HG03135 (cell line): Measurements from ENCODE around the gene SNRPB.

Source experiments
- ATAC-seq: cut with Tn5 transposase; IDR thresholded peaks from one replicate; pipeline ENCODE4 v1.9.1; 2021; ENCODE audit warnings: mild to moderate bottlenecking, moderate library complexity; ENCODE audit not compliant: unreplicated experiment

The SNRPB gene

DNA sequence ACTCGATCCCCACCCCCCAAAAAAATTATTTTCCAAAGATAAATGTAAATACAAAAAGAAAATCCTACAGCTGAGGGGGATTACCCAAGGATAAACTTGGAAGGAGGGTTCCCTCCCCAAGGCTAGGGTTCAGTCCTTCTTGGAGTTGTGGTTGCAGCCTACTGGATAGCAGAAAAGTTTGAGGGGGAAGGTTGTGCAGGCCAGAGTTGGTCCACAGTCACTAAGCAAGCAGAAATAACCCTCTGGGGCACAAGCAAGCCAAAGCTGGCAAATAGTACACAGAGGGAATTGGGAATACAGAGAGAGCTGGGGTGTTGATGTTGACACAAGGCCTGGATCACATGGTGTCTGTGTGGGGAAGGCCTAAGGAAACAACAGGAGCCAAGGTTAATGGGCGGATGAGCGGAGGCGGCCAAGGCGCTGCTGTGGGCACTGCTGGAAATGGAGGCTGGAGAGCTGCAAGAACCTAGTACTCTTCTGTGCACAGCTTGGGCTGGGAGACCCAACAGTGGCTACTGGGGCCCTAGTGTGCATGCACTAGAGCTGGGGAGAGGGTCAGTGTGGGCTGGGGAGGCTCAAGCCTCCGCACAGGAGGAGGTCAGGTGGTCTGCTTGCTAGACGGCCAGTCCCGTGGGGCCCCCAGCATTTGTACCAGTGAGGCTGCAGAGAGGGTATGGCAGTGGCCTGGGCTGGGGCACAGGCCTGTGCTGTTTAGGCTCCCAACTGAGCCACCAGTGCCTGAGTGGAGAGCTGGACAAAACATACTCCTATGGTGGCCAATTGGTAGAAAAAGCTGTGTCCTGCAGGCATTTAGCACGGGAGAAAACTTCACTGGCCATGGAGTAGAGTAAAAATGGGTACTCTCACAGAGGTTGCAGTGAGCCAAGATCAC lies 5.5 kb upstream of the SNRPB start:
- ATAC-seq: no peak

DNA sequence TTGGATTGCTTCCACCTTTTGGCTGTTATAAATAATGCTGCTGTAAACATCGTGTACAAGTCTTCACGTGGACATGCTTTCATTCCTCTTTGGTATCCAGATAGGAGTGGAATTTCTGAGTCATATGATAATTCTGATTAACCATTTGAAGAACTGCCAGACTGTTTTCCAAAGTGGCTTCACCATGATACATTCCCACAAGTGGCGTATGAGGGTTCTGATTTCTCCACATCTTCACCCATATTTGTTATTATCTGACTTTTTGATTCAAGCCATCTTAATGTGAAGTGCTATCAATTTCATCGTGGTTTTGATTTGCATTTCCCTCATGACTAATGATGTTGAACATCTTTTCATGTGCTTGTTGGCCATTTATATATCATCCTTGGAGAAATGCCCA lies 2.9 kb upstream of the SNRPB start:
- ATAC-seq: no peak

DNA sequence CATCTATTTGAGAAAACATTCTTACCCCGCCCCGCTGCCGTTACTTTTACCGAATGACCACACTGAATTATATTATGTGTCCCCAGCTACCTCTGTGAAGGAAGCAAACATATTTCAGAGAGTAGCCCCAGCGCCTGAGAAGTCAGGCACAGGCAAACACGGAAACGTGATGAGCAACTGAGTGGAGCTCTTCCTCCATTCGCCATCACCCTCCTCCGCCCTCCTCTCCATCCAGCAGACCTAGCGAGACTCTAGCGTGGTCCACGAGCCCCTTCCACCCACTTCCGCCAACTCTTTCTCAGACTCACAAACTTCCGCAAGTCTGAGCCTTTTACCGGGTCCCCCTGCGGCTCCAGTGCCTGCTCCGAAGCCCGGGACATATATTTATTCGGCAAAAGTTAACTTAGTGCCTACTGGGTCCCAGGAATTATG lies 582 bp downstream of the SNRPB start:
- peak; percentile 30 for ATAC-seq

DNA sequence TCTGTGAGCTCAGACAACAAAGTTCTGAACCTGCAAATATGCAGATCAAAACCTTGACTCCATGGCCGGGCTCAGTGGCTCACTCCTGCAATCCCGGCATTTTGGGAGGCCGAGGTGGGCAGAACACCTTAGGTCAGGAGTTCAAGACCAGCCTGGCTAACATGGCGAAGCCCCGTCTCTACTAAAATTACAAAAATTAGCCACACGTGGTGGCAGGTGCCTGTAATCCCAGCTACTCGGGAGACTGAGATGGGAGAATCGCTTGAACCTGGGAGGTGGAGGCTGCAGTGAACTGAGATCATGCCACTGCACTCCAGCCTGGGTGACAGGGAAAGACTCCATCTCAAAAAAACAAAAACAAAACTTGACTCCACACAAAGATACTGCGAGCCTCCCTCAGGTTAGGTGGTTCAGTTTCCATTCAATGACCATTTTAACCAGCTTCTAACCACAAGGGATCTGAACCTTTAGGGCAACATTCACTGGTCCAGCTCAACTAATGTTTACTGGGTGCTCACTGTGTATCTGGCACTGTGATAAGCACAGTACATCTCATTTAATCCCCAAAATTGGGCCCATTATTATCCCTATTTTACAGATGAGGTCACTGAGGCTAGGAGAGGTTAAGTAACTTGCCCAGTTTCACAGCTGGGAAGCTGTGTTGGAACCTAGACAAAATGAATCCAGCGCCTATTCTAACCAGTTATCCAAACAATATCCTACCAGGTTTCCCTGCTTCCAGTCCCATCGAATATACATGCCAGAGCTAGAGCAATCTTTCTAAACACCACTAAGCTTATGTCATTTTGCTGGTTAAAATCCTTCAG lies 1.8 kb downstream of the SNRPB start:
- no peak for ATAC-seq

DNA sequence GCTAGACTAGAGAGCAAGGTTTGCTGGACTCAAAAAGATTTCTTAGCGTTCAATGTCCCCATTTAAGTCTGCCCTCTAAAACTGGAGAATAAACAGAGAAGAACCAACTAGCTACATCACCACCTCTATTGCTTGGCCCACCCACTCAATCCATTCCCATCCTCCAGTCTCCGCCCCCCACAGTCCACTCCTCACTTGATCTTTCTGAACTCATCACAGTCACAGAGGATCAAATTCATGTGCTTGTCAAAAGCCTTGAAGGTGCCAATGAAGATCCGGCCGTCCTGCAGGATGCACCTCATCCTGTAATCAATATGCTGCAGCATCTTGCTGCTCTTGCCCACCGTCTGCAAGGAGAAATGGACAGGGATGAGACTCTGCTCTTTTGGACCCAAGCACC lies 3.2 kb downstream of the SNRPB start:
- no peak for ATAC-seq

DNA sequence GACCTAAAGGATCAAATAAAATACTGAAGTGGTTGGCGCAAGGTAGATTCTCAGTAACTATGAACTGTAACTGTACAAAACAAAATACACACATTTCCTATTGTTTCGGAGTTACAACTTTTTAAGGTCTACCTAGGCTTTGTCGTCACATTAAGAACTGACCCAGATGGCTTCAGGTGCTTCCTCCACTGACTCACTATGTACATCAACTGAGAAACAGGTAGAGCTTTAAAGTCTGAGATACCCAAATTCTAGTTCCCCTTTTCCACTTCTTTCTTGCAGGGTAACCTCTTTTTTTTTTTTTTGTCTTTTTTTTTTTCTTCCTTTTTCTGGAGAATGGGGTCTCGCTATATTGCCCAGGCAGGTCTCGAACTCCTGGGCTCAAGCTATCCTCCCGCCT lies 5.5 kb downstream of the SNRPB start:
- ATAC-seq: no peak

DNA sequence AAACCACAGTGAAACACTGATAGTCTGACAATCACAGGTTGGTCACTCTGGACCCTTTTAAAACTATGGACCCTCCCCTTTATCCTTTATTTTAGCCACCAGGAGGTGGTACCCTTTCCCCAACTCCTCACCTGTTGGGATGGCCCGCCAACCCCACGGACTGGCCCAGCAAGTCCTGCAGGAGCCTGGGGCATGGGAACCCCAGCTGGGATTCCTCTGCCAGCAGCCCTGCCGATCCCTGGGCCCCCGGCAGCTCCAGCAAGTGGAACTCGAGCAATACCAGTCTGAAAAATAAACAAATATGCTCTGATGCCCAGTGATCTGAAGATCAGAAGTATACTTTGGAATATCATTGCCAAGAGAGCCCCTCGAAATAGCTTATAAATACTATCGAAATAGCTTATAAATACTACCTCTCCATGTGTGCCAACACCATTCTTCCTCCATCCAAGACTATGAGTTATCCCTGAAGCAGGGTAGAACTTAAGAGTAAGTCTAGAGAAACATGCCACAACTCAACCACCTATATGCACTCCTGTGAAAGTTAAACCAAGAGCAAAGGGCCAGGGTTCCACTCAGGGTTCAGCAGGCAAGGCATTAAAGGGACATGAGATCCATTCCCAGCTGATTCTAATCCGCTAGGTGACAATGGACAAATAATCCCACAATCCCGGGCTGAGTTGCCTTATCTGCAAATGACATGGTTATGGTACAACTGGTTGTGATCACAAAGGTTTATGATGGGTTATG lies 6.8 kb downstream of the SNRPB start:
- ATAC-seq: no peak

DNA sequence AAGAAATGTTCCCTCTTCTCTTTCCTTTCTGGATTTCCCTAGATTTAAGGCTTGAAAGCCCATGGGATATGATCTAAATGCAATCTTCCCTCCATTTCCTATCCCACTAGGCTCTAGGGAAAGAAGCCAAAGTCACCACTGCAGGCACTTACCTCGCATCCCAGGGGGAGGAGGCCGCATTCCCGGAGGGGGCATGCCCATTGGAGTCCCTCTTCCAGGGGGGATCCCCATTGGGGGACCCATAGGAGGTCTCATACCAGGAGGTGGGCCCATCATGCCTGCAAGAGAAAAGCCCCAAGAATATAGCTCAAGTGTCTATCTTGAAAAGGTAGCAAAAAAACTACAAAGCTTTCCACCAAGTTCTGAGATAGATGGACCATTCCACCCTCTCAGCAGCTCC lies 8.1 kb downstream of the SNRPB start:
- ATAC-seq: no peak

DNA sequence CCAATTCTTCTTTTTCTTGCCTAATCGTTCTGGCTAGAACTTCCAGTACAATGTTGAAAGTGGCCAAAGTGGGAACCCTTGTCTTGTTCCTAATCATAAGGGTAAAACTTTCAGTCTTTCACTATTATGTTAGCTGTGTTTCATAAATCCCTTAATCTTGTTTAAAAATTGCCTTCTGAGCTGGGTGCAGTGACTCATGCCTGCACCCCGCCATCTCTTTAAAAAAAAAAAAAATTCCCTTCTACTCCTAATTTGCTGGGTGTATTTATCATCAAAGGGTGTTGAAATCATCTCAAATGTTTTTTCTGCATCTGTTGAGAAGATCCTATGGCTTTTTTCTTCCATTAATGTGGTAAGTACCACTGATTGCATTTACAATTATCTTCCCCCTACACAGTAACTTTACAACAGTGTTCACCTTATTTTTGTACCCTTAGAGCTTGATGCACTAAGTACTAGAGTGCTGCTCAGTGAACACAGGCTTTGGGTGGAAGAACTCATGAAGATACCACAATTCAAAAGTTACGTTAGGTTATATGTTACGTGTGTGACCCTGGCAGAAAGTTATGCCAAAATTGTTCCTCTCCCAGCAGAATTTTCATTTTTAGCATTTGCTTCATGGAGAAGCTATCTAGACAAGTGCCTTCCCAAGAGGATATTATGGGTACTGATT lies 9.7 kb downstream of the SNRPB start:
- no peak for ATAC-seq

DNA sequence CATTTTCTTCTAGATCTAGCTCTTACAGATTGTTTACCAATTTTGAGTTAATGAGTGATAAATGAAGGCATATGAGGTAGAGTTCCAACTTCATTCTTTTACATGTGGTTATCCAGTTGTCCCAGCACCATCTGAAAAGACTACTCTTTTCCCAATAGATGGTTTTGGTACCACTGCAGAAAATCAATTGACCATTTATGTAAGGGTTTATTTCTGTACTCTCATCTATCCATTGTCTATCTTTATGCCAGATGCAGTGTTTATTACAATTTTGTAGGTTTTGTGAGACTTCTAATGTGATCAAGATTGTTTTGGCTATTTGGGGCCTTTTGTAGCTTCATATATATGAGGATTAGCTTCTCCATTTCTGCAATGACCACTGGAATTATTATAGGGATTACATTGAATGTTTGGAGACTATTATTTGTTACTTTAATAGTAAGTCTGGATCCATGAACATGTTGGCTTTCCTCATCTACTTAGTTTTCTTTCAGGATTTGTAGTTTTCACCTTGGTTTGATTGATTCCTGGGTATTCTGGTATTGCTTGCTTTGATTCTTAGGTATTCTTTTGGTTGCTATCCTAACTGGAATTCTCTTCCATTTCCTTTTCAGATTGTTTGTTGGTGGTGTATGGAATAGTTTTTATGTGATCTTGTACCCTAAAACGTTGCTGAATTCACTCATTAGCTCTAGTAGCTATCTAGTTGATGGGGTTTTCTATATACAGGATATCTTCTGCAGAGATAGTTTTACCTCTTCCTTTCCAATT lies 10.4 kb downstream of the SNRPB start:
- ATAC-seq: no peak

DNA sequence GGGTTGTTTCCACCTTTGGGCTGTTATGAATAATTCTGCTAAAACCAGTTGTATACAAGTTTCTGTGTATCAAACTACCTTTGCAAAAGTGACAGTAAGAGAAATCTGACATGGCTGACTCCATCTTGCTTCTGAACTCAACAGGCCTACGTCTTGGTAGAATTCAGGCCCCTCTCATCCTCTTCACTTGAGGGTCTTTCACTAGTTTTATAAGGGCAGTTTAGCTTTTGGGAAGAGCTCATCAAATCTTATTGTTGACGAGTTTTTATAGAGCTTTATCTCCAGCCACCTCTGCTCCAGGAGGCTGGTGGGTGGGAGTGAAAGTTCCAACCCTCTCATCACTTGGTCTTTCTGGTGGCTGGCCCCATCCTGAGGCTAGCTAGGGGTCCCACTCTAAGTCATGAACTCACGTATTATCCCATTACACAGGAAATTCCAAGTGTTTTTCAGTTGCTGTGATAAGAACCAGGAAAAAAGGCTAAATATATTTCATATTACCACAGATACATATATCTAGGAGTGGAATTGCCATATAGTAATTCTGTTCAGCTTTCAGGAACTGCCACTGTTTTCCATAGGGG lies 11.6 kb downstream of the SNRPB start:
- ATAC-seq: no peak

DNA sequence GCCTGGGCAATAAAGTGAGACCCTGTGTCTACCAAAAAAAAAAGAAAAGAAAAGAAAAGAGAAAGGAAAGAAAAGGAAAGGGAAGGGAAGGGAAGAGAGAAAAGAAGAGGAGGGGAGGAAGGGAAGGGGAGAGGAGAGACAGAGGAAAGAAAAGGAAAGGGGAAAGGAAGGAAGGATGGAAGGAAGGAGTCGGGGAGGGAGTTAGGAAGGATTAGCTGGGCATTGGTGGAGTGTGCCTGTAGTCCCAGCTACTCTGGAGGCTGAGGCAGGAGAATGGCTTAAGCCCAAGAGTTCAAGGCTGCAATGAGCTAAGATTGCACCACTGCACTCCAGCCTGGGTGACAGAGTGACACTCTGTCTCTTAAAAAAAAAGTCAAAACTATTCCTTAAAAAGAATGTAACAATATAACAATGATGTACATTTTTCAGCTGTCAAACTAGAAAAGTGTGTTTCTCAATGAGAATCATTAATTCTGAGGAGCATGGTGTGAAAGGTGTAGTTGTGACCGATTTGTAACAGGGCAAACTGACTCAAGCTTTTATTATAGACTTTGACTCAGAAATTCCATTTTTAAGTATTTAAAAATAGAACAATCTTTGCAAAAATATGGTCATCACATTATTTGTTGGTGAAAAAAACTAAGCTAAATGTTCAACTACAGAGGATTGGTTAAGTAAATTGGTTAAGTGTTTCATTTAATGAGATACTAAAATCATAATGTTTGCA lies 14.7 kb downstream of the SNRPB start:
- no peak for ATAC-seq

DNA sequence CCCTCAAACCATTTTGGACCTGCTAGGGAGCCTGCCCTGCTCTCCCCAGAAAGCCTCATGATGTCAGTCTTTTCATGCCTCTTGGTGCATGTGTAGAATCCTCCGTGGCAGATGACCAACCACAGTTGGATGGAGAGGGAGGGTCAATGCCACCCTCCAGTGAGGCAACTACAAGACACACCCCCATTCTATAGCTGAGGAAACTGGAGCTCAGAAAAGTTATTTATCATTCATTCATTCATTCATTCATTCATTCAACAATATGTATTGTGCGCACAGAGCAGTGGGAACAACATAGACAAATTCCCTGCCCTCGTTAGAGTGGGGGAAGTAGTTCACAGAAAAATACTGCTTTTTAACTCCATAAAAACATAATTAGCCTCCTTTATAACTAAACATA lies 16.8 kb downstream of the SNRPB start:
- ATAC-seq: no peak

DNA sequence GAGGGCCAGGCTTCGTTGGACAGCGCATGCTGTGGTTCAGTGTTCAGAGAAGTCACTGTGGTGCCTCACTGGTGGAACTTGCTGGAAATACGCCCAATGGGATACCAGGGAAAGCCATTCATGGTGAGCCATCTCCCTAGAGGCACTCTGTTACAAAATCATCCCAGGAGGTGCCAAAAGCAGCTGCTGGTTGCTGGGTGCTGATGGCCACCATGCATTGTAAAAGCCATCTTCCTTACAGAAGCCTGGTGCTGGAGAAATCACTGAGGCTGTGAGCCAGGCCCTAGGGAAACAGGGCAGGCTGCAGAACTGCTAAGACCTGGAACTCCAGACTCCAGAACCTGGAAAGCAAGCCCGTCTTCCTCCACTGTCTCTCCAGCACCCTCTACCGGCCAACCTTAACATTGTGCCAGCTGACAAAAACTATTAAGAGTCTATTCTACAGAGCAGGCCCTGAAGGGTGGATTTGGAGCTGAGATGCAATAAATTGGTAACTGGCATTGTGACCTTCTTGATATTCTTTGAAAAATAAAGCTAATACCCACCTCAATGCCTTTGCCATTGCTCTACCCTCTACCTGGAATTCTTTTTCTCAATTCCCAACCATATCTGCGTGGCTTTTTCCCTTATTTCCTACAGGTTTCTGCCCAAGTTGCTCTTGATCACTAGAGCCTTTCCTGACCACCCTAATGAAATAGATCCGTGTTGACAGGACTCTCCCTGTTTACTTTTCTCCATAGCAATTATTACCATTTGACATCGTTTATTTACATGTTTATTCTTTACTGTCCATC lies 18.5 kb downstream of the SNRPB start:
- ATAC-seq: no peak

DNA sequence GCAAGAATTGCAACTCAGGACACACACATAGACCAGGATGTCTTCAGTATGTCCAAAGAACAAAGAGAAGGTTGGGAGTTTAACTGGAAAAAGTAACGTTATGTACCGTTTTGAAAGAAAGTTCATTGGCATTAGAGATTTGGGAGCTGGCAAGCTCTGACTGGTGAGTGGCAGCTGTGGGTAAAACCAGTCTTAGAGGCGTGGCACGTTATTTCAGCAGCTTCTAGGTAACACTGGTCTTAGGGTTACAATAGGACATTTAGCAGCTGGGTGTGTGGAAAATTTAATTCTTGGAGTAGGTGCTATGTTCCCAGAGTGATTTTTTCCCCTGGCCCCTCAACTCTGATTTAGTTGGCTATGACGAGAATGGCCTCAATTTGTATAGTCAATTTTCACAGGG lies 19.2 kb downstream of the SNRPB start:
- ATAC-seq: no peak

DNA sequence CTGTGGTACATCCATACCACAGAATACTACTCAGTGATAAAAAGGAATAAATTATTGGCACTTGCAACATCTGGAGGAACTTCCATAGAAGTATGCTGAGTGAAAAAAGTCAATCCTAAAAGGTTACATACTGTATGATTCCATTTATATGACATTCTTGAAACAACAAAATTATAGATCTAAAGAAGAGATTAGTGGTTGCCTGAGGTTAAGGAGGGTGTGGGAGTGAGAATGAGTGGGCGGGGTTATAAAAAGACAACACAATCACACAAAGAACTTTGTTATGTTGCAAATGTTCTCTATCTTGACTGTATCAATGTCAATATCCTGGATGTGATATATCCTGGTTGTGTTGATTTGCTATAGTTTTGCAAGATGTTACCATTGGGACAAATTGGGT lies 21.2 kb downstream of the SNRPB start:
- no peak for ATAC-seq

DNA sequence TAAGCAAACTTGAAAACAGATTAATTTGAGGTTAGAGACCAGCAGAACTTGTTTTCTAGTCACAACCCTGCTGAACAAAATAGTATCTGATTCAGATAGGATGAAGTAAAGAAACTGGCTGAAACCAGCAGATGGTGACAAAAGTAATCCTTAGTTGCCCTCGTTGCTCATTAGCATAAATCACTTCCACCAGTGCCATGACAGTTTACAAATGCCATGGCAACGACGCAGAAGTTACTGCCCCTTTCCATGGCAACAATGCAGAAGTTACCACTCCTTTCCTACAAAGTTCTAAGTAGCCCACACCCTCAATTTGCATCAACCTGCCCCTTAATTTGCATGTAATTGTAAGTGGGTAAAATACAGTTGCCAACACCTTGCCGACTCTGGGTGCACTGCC lies 23.7 kb downstream of the SNRPB start:
- ATAC-seq: no peak

DNA sequence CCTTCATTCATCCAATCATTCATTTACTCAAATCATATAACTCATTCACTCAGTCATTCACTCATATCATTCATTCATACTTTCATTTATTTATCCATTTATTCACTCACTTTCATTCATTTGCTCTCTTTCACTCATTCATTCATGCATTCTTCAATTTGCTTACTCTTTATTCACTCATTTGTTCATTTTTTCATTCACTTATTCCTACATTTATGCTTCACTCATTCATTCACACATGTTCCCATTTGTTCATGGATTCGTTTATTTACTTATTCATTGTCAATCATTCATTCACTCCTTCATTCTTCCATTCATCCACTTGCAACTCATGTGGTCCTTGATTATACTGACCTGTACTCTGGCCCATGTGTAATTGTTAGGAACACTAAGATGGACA lies 39.4 kb downstream of the SNRPB start:
- ATAC-seq: no peak
